Activated CD8-positive, alpha-beta T cell treated with anti-CD3 and anti-CD28 coated beads for 36 hours (primary cell): ENCODE measurements around the gene RRP36. TPM values are rescaled to one million over a fixed set of nuclear protein-coding genes. Genes with fewer than 3 reads are reported as not detected.

ENCODE experiments used
- ATAC-seq: fragments of 200-7000 bp; cut with Tn5 transposase; one replicate; pipeline ENCODE4 v1.10.0; 2021; ENCODE audit warnings: mild to moderate bottlenecking, moderate library complexity
- CTCF ChIA-PET: fragments of 350-600 bp; sonication (Branson Sonifier 250); formaldehyde crosslinking; loops from one replicate; lab custom pipeline; 2021; ENCODE audit warnings: antibody characterized with exemption; lab: Charles Lee
- POLR2A ChIA-PET: fragments of 350-600 bp; sonication (Branson Sonifier 250); formaldehyde crosslinking; loops from one replicate; lab custom pipeline; 2021; ENCODE audit warnings: antibody characterized with exemption; lab: Charles Lee
- DNase-seq: peaks from one replicate; pipeline ENCODE4 v3.0.0-alpha.2; 2020
- H3K27ac Mint-ChIP-seq: one replicate; pipeline ENCODE4 v1.8.0; 2021; ENCODE audit warnings: mild to moderate bottlenecking, mixed read lengths
- H3K27me3 Mint-ChIP-seq: one replicate; pipeline ENCODE4 v1.8.0; 2021; ENCODE audit warnings: mixed read lengths
- H3K36me3 Mint-ChIP-seq: one replicate; pipeline ENCODE4 v1.8.0; 2021; ENCODE audit warnings: low read depth, mixed read lengths
- H3K4me1 Mint-ChIP-seq: one replicate; pipeline ENCODE4 v1.8.0; 2021; ENCODE audit warnings: low read depth, mixed read lengths
- H3K4me3 Mint-ChIP-seq: one replicate; pipeline ENCODE4 v1.8.0; 2021; ENCODE audit warnings: mild to moderate bottlenecking, moderate library complexity, mixed read lengths
- H3K9me3 Mint-ChIP-seq: one replicate; pipeline ENCODE4 v1.8.0; 2021; ENCODE audit warnings: mixed read lengths
- CTCF ChIP-seq: fragments of 200-600 bp; IDR thresholded peaks from one replicate; pipeline ENCODE4 v1.8.0; 2022; ENCODE audit warnings: antibody characterized with exemption, mild to moderate bottlenecking
- intact Hi-C: fragments of 100-400 bp; cut with micrococcal nuclease; formaldehyde crosslinking; loops from one replicate; pipeline ENCODE4 v1.10.0; 2022
- total RNA-seq, 2 experiments: library from RNA; stranded (reverse); gene quantifications; one replicate each; pipeline ENCODE4 v1.2.3, GENCODE V29; 2021

RRP36 gene
- total RNA-seq, 2 experiments from 2014 or later: 47.9 to 48.0 TPM

GRCh38 chr6:43032326-43032725, 10.9 kb downstream of the RRP36 start:
- POLR2A ChIA-PET: interaction anchor here (0.6 to 2.2 kb wide), 4 partner anchors 11 to 772 kb away, joined by 3 to 8 read pairs (median 3); partner anchors contain the start of gene RRP36

GRCh38 chr6:43033496-43034189, 12.2 kb downstream of the RRP36 start:
- H3K4me1 Mint-ChIP-seq: peaks cover 4% of the 10 kb centered on the region
- no peaks in the 10 kb centered on the region for H3K27me3 Mint-ChIP-seq
- ChIA-PET POLR2A (interaction anchor here (2.2 kb wide), 1 partner anchor 12 kb away, joined by 8 read pairs; the partner anchor contains the start of gene RRP36), CTCF (interaction anchor here (0.8 kb wide), 1 partner anchor 23 kb away, joined by 3 read pairs; no protein-coding TSS in a partner anchor)
- no peak overlapping the region for H3K4me3 Mint-ChIP-seq
- DNase-seq: no peak
- ATAC-seq: no peak
- intact Hi-C loops: no loop called here
- no peak for TF ChIP-seq CTCF
- peaks cover 35% of the 10 kb centered on the region for H3K36me3 Mint-ChIP-seq
- no peaks in the 10 kb centered on the region for H3K9me3 Mint-ChIP-seq
- peak overlapping the region; percentile 49 for H3K27ac Mint-ChIP-seq

More at GRCh38 chr6:43032326-43032725, 10.9 kb downstream of the RRP36 start:
- intact Hi-C loops: no loop called here
- Mint-ChIP-seq H3K4me3 (no peak overlapping the region), H3K27me3 (no peaks in the 10 kb centered on the region), H3K4me1 (peaks cover 4% of the 10 kb centered on the region), H3K9me3 (no peaks in the 10 kb centered on the region), H3K27ac (no peak overlapping the region), H3K36me3 (peaks cover 37% of the 10 kb centered on the region)
- DNase-seq: no peak
- no peak for ATAC-seq
- CTCF ChIA-PET: no interaction called here
- TF ChIP-seq CTCF: no peak

- peak overlapping the region; percentile 49 for H3K27ac Mint-ChIP-seq
Observed at GRCh38 chr6:43034190-43034525, 12.7 kb downstream of the RRP36 start.

GRCh38 chr6:43035495-43036194, 14.2 kb downstream of the RRP36 start:
- Mint-ChIP-seq H3K9me3 (no peaks in the 10 kb centered on the region), H3K4me1 (peaks cover 4% of the 10 kb centered on the region), H3K27me3 (no peaks in the 10 kb centered on the region), H3K27ac (no peak overlapping the region), H3K36me3 (peaks cover 30% of the 10 kb centered on the region), H3K4me3 (no peak overlapping the region)
- TF ChIP-seq CTCF: no peak
- no peak for ATAC-seq
- POLR2A ChIA-PET: interaction anchor here (0.6 kb wide), 2 partner anchors 19 to 393 kb away, joined by 3 to 4 read pairs; no protein-coding TSS in a partner anchor
- CTCF ChIA-PET: interaction anchor here (1.0 to 1.6 kb wide), 4 partner anchors 12 to 108 kb away, joined by 3 to 4 read pairs (median 3); no protein-coding TSS in a partner anchor
- no peak for DNase-seq
- intact Hi-C loops: no loop called here

More at GRCh38 chr6:43034190-43034525, 12.7 kb downstream of the RRP36 start:
- Mint-ChIP-seq H3K4me3 (no peak overlapping the region), H3K9me3 (no peaks in the 10 kb centered on the region), H3K27me3 (no peaks in the 10 kb centered on the region), H3K4me1 (peaks cover 4% of the 10 kb centered on the region), H3K36me3 (peaks cover 32% of the 10 kb centered on the region)
- ChIA-PET POLR2A (no interaction called here), CTCF (interaction anchor here (1.6 kb wide), 1 partner anchor 11 kb away, joined by 3 read pairs; no protein-coding TSS in a partner anchor)
- DNase-seq (no peak), ATAC-seq (no peak)
- intact Hi-C loops: no loop called here
- no peak for TF ChIP-seq CTCF
